ENCODE measurements around the gene SETBP1. TPM values are rescaled to one million over a fixed set of nuclear protein-coding genes. Genes with fewer than 3 reads are reported as not detected.

SETBP1 gene
- total and polyA plus RNA-seq, 2 of the 8 experiments (the other 6 are each of a cell fraction or from before 2014, with no cell fraction given): 2.0 to 6.5 TPM

GRCh38 chr18:44898498-44898897 is 217.8 kb downstream of the SETBP1 start (continued):
- TF ChIP-seq, protein P1, sequence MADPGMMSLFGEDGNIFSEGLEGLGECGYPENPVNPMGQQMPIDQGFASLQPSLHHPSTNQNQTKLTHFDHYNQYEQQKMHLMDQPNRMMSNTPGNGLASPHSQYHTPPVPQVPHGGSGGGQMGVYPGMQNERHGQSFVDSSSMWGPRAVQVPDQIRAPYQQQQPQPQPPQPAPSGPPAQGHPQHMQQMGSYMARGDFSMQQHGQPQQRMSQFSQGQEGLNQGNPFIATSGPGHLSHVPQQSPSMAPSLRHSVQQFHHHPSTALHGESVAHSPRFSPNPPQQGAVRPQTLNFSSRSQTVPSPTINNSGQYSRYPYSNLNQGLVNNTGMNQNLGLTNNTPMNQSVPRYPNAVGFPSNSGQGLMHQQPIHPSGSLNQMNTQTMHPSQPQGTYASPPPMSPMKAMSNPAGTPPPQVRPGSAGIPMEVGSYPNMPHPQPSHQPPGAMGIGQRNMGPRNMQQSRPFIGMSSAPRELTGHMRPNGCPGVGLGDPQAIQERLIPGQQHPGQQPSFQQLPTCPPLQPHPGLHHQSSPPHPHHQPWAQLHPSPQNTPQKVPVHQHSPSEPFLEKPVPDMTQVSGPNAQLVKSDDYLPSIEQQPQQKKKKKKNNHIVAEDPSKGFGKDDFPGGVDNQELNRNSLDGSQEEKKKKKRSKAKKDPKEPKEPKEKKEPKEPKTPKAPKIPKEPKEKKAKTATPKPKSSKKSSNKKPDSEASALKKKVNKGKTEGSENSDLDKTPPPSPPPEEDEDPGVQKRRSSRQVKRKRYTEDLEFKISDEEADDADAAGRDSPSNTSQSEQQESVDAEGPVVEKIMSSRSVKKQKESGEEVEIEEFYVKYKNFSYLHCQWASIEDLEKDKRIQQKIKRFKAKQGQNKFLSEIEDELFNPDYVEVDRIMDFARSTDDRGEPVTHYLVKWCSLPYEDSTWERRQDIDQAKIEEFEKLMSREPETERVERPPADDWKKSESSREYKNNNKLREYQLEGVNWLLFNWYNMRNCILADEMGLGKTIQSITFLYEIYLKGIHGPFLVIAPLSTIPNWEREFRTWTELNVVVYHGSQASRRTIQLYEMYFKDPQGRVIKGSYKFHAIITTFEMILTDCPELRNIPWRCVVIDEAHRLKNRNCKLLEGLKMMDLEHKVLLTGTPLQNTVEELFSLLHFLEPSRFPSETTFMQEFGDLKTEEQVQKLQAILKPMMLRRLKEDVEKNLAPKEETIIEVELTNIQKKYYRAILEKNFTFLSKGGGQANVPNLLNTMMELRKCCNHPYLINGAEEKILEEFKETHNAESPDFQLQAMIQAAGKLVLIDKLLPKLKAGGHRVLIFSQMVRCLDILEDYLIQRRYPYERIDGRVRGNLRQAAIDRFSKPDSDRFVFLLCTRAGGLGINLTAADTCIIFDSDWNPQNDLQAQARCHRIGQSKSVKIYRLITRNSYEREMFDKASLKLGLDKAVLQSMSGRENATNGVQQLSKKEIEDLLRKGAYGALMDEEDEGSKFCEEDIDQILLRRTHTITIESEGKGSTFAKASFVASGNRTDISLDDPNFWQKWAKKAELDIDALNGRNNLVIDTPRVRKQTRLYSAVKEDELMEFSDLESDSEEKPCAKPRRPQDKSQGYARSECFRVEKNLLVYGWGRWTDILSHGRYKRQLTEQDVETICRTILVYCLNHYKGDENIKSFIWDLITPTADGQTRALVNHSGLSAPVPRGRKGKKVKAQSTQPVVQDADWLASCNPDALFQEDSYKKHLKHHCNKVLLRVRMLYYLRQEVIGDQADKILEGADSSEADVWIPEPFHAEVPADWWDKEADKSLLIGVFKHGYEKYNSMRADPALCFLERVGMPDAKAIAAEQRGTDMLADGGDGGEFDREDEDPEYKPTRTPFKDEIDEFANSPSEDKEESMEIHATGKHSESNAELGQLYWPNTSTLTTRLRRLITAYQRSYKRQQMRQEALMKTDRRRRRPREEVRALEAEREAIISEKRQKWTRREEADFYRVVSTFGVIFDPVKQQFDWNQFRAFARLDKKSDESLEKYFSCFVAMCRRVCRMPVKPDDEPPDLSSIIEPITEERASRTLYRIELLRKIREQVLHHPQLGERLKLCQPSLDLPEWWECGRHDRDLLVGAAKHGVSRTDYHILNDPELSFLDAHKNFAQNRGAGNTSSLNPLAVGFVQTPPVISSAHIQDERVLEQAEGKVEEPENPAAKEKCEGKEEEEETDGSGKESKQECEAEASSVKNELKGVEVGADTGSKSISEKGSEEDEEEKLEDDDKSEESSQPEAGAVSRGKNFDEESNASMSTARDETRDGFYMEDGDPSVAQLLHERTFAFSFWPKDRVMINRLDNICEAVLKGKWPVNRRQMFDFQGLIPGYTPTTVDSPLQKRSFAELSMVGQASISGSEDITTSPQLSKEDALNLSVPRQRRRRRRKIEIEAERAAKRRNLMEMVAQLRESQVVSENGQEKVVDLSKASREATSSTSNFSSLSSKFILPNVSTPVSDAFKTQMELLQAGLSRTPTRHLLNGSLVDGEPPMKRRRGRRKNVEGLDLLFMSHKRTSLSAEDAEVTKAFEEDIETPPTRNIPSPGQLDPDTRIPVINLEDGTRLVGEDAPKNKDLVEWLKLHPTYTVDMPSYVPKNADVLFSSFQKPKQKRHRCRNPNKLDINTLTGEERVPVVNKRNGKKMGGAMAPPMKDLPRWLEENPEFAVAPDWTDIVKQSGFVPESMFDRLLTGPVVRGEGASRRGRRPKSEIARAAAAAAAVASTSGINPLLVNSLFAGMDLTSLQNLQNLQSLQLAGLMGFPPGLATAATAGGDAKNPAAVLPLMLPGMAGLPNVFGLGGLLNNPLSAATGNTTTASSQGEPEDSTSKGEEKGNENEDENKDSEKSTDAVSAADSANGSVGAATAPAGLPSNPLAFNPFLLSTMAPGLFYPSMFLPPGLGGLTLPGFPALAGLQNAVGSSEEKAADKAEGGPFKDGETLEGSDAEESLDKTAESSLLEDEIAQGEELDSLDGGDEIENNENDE (IDR thresholded peaks at IDR 0.05; ENCODE audit: insufficient replicate concordance, low read length): no peak
- TF ChIP-seq BACH1 (IDR thresholded peaks at IDR 0.05; ENCODE audit: low read length): no peak
- no peak for TF ChIP-seq HDAC2 (IDR thresholded peaks at IDR 0.05; ENCODE audit: borderline replicate concordance in 1 of 2, low read depth in 2 of 2, low read length in 2 of 2)

All from H1 (cell line).